GM18505 (cell line): ENCODE results near the gene LDB3.

Experiments
- ATAC-seq: cut with Tn5 transposase; IDR thresholded peaks from one replicate; pipeline ENCODE4 v1.9.1; 2021; ENCODE audit not compliant: unreplicated experiment
- POLR2A ChIP-seq: IDR thresholded peaks from 4 replicates; pipeline ENCODE4 v1.6.1; 2011; ENCODE audit warnings: borderline replicate concordance; ENCODE audit not compliant: insufficient read depth, insufficient read length; ENCODE audit errors: extremely low read depth

LDB3 gene

DNA sequence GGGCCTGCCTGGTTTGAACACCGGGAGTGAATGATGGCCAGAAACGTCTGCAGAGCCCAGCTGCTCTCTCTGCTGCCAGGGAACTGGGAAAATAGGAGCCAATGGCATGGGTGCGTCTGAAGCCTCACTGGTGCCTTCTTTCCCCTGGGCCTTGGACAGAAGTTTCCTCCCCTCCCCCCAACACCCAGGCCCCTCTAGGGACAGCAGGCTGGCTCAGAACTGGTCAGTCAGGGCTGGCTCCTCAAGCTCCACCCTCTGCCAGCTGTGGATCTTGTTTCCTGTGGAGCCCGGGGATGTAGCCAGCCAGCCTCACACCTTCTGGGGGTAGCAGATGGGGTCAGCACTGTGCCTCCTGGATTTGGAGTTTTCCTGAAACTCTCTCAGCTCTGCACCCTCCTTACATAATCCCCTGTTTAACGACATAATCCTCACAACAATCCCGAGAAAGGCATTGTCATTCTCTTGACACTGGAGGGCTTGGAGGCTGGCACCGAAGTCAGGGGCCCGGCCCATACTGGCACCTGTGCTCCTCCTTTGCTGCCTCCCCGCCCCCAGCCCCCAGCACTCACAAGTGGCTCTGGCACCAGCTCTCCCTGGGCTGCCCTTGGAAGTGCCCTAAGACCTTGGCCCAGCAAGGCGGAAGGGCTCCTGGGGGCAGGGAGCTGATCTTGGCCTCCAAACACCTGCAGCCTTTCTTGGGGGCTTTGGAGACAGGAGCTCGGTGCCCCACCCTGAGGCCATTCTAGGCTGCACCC, 5.7 kb downstream of the LDB3 start:
- TF ChIP-seq POLR2A = no peak
- ATAC-seq = no peak

DNA sequence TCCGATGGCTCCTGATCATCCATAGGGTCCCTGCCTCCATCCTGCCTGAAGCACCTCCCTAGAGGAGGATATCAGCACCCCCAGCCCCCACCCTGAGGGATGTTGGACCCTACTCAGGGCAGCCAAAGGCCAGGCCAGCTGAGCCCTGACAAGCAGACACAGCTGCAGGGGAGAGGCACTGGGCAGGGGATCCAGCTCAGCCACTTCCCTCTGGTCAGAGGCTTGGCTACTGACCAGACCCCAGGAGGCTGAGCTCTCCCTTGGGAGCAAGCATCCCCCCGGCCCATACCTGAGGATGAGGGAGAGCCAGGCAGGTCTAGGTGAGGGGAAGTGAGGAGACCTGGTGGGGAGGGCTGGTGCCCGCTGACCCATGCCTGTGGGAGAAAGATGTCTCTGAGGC, 6.6 kb downstream of the LDB3 start:
- ATAC-seq = no peak
- TF ChIP-seq POLR2A = no peak

DNA sequence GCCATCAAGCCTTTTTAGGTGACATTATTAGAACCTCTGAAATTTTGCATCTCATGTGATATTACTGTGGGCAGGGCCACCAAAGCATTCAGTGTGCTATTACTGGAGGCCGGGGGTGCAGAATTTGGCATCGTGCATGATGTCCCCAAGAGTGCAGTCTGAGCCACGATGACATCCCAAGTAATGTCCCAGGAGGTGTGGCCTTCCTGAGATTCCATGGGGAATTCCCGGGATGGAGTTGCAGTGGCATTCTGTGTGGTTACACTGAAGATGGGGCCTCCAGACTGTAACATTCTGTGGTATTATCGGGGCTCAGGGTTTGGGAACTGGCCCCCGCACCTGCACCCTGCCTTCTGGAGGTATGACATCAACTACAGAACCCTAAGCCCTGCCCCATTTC, 9.1 kb downstream of the LDB3 start:
- no peak for ATAC-seq
- no peak for TF ChIP-seq POLR2A

DNA sequence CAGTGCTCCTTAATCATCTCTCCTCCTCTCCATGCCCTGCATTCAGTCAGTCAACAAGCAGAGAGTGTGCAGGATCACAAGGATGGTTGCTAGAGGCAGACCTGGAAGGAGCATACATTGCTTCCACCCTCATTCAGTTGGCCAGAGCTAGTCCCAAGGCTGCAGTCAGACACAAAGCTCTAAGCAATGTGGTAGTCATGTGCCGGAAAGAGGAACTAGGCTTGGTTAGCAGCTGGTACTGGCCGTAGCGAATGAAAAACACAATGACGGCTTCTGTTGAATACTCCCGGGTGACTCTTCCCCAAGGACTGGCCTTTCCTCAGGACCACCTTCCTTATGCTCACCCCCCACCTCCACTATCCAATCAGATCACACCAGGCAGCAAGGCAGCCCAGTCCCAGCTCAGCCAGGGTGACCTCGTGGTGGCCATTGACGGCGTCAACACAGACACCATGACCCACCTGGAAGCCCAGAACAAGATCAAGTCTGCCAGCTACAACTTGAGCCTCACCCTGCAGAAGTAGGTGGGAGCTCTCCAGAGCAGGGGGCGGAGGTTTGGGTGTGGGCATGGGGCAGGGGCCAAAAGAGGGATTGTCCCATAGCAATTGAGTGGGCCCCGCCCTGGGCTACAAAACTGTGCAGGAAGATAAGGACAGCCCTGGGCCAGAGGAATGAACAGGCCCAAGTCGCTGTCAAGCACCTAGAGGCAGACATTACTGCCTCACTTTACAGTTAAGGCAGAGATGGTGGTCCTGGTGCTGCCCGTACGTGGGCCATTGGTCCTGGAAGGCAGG, 10.9 kb downstream of the LDB3 start:
- TF ChIP-seq POLR2A = no peak
- ATAC-seq = no peak

DNA sequence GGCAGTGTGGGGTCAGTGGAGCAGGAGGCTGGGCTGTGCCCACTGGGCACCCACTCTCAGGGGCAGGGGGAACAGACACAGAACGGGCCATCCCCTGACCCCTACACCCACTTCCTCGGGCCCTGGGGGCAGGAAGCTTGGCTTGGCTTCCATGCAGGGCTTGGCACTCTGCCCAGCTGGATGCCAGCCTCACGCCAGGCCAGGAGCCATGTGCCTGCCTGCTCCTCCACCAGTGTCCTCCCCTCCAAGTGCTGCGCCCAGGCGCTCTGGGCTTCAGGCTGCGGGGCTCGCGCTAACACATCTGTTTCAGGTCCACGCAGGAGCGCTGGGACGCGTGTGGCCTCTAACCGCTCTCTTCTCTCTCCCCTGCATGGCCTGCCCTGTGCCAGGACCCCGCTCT, 12.7 kb downstream of the LDB3 start:
- ATAC-seq = no peak
- TF ChIP-seq POLR2A = no peak

DNA sequence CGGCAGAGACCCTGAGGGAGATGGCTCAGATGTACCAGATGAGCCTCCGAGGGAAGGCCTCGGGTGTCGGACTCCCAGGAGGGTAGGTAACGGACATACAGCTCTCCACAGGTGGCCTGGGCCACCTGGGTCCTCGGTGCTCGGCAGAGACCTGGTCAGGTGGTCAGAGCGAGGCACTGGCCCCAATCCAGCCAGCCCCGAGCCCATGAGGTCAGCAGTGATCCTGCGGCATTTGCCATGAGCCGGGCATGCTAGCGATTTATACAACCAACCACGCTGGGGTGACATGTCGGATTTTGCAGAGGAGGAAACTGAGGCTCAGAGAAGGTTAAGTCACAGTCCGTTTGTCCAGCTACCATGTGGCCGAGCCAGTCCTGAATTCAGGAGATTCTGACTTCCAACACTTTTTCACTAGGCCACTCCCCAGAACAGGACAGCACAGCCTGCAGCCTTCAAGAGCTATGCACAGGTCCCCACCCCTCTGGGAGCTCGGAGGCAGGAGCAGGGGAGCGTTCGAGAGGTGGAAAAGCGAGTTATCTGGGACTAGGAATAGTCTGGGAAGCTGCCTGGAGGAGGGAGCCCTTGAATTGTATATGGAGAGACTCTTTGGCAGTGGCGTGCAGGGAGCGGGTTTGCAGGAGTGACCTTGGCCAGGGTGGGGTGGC, 13.5 kb downstream of the LDB3 start:
- no peak for TF ChIP-seq POLR2A
- no peak for ATAC-seq

DNA sequence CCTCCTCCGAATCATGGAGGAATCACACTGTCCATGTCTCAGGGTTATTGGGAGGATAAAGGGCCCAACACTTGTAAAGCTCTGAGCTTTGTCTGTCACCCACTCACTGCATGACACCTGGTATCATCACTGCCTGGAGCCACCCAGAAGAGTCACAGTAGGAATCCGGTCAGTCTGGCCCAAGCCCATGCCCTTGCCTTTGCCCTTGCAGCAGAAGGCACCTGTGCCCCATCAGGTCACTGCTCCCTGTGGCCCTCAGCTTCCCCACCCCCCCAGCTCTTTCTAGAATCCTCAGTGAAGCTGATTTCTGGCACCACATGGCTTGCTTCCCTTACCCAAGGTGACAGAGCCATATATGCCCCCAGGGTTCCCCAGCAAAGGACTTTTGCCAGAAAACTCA, 14.4 kb downstream of the LDB3 start:
- ATAC-seq = no peak
- no peak for TF ChIP-seq POLR2A

DNA sequence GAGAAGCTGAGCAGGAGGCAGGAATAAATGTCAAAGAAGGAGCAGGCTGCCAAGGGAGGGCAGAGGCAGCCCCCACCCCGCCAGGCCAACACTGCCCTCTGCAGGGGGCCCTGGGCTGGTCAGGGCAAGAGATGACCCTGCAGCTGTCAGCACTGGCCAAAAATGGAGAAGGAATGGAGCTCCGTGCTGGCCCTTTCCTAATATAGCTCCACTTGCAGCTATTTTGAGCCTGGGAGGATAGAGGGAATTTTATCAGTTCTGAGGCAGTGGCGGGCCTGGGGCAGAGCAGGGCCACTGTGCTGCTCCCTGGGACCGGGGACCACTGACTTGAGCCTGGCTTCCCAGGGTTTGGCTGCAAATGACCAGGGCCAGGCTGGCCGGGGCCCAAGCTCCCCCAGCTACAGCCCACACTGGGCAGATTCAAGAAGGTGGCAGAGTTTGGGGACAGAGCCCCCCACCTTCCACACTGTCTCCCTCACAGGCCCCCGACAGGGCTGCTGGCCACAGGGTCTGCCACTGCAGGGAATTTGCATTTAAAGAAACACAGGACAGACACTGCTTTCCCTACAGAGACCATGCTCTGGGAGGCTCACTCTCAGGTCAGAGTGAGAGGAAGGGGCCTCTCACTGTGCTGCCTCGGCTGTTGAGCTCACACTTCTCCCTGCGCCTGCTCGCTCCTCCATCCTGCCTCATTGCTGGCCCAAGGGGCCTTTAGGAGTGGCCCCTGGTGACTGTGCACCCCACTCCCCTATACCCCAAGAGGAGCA, 16.2 kb downstream of the LDB3 start:
- ATAC-seq = no peak
- TF ChIP-seq POLR2A = no peak

DNA sequence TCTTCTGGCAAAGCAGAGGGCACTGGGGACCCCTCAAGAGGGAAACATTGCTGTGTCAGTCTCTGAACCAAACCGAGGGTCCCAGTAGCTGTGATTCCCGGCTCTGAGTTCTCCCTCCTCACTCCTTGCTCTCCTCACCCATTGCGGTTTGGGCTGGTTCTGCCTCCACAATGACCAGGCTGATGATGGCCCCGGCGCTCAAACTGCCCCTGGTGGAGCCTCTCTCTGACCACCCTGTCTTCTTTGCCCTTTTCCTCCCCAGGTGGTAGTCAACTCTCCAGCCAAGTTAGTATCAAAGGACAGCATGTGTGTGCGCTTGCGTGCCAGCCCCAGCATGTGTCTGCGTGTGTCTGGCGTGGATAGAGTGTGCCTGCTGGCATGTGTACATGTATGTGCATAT, 17.1 kb downstream of the LDB3 start:
- ATAC-seq = no peak

DNA sequence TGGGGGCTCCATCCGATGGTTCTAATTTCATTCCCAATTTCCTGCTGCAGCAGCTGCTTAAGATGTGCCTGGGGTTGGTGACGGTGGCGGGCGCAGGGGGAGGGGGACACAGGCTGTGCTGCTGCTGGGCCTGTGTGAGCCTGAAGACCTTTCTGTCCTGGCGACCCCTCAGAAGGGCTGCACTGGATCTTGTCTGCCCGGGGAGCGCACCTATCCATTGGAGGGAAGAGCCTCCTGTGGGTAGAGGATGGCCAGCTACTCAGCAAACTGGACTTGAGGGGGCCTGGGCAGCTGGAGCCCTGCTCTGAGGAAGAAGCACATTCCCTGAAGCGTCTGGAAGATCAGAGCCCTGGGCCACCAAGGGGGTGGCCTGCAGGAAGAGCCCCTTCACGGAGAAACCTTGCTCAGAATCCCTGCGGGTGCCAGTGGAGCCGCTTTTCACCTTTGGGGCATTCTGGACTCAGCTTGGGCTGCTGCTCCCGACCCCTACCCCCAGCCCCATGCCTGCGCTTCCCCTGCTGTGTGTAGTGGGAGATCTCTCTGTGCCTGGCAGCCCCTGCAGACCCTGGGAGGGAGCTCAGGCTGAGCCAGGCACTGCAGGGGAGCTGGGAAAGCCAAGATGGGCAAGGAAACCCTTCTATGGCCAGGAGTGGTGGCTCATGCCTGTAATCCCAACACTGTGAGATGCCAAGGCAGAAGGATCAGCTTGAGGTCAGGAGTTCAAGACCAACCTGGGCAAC, 17.8 kb downstream of the LDB3 start:
- ATAC-seq = no peak
- no peak for TF ChIP-seq POLR2A

More for the DNA sequence above, 17.1 kb downstream of the LDB3 start:
- no peak for TF ChIP-seq POLR2A

DNA sequence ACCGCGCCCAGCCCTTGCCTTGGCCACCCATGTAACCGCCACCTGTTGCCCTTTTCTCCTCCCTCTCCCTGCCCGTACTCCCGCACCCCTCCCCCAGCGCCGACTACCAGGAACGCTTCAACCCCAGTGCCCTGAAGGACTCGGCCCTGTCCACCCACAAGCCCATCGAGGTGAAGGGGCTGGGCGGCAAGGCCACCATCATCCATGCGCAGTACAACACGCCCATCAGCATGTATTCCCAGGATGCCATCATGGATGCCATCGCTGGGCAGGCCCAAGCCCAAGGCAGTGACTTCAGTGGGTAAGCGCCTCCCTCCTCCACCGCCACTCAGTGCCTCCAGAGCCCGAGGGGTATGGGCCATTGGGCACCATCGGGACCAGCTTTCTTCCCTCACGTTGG, 18.7 kb downstream of the LDB3 start:
- no peak for ATAC-seq
- TF ChIP-seq POLR2A = no peak

DNA sequence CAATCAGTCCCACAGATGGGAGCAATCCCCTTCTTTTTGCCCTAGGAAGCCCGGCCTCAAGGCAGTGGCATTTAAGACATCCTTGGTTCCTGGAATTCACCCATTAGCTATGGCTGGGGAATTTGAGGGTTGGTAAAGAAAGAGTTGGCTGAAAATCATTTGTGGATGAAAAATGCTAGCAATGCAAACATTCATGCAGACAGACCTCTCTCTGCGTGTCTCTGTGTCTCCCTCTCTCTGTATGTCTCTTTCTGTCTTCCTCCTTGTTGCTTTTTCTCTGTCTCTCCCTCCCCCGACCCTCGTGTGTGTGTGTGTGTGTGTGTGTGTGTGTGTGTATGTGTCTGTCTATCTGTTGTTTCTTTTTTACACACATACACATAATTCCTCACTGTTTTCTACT, 19.4 kb downstream of the LDB3 start:
- no peak for TF ChIP-seq POLR2A
- no peak for ATAC-seq
